Cardiac fibroblast (primary cell): Measurements from ENCODE around the gene FHOD1.

Experiments used
- DNase-seq, 2 donors: peaks; one replicate each; pipeline versions ENCODE4 v3.0.0 to v3.0.0-alpha.2; 2010; ENCODE audit warnings: low read depth in 2 of 2
- H3K4me3 ChIP-seq, 2 donors: replicated peaks in 1 of 2; 1 replicate in 1 of 2; 2 replicates in 1 of 2; pipeline ENCODE4 v1.5.1; 2011; ENCODE audit warnings: low read depth in 2 of 2, low read length in 2 of 2, mild to moderate bottlenecking in 2 of 2, moderate library complexity in 1 of 2
- TF ChIP-seq, protein P1 (sequence below): IDR thresholded peaks from one replicate; pipeline ENCODE4 v1.5.1; 2011; ENCODE audit warnings: low read depth, mild to moderate bottlenecking, low read length, inconsistent platforms

Gene FHOD1

GRCh38 chr16:67190448-67191399, 56.6 kb downstream of the FHOD1 start:
- no peak for DNase-seq
- TF ChIP-seq, protein P1, sequence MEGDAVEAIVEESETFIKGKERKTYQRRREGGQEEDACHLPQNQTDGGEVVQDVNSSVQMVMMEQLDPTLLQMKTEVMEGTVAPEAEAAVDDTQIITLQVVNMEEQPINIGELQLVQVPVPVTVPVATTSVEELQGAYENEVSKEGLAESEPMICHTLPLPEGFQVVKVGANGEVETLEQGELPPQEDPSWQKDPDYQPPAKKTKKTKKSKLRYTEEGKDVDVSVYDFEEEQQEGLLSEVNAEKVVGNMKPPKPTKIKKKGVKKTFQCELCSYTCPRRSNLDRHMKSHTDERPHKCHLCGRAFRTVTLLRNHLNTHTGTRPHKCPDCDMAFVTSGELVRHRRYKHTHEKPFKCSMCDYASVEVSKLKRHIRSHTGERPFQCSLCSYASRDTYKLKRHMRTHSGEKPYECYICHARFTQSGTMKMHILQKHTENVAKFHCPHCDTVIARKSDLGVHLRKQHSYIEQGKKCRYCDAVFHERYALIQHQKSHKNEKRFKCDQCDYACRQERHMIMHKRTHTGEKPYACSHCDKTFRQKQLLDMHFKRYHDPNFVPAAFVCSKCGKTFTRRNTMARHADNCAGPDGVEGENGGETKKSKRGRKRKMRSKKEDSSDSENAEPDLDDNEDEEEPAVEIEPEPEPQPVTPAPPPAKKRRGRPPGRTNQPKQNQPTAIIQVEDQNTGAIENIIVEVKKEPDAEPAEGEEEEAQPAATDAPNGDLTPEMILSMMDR: no peak
- H3K4me3 ChIP-seq: no peak overlapping the region

DNA sequence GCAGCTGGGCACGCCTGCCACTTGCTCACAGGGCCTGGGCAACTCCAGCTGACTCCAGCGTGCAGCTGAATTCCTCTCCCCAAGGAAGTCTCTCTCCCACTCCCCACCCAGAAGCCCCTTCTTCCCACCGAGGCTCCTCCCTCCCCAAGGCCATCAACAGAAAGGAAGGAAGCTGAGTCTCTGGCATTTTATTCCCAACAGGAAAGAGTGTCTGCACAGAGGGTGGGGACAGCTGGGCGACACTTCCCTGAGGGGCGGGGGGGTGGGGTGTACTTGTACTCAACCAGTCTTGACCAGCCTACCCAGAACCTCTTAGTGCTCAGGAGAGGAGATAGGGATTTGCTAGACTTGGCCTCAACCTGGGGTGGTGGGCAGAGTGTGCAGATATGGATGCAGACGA, 57.2 kb downstream of the FHOD1 start, which contains the start of gene EXOC3L1:
Gene EXOC3L1, minus strand, starts transcription at position 96 of the 400 bp plus-strand sequence. CDS start 460 bp downstream, outside the sequence.
- DNase-seq: no peak
- TF ChIP-seq, protein P1: no peak
- H3K4me3 ChIP-seq: no peak within 1 kb of the TSS

- DNase-seq: no peak
- TF ChIP-seq, protein P1: no peak
- no peak overlapping the region for H3K4me3 ChIP-seq
Observed at GRCh38 chr16:67188798-67189197, 58.5 kb downstream of the FHOD1 start.

DNA sequence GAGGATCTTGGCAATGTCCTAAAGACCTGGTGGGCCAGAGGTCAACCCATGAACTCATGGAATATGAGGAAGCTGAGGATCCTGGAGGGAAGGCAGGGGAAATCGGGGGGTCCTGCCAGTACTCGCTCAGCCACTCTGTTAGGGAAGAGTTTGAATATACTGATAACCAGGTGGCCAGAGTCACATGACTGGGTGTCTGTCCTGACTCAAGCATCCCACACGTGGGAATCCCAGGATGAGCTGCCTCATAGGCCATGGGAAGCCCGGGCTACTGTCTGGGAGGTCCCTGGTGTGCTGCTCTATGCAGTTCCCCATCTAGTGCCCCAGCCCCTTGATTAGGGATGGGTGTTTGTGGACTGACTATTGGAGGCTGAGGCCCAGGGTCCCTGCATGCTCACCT, 59.0 kb downstream of the FHOD1 start:
- no peak overlapping the region for H3K4me3 ChIP-seq
- no peak for DNase-seq
- TF ChIP-seq, protein P1: no peak

DNA sequence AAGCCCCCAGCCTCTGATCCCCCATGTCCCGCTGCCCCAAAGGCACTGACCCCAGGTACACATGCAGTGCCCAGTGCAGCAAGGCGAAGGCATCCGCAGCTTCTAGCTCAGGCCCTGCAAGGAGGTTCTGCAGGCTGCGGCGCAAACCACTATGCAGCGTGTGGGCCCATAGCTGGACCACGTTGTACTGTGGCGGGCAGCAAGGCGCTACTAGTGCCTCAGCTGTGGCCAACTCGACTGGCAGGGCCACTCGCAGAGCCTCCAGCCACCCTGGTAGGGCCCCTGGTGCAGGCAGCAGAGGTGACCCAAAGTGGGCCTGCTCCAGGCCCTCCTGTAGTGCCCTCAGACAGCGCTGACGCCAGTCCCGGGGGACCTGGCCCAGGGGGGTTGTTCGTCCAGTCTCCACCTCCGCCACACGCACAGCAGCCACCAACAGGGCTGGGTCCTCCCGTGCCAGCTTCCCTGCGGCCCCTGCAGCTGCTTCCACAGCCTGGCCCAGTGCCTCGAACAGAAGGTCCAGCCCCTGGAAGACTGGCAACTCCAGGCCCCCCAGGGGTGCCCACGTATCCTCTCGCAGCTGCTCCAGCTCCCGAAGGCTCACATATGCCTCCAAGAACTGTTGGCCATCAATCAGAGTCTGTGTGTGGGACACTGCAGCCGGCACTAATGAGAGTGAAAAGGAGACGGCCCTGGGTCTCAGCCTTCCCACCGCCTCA, 59.9 kb downstream of the FHOD1 start:
- no peak for DNase-seq
- no peak overlapping the region for H3K4me3 ChIP-seq
- TF ChIP-seq, protein P1: no peak

DNA sequence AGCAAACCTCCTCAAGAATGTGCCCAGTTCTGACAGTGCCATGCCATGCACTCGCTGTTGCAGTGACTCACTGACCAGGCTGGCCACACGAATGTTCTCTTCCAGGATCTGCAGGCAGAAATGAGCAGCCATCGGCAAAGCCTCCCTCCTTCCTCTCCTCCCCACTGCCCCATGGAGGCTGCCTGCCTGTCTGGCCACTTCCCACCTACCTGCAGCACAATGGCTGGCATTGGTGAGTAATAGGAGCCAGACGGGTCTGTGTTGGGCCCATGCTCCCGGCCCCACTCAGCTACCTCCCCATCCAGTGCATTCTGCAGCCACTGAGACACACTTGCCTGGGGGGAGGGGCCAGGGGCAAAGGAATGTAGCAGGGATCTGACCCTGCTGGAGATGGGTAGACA, 60.7 kb downstream of the FHOD1 start:
- DNase-seq: no peak
- TF ChIP-seq, protein P1: no peak
- no peak overlapping the region for H3K4me3 ChIP-seq
